ENCODE measurements around the gene CDH24.

The CDH24 gene

DNA sequence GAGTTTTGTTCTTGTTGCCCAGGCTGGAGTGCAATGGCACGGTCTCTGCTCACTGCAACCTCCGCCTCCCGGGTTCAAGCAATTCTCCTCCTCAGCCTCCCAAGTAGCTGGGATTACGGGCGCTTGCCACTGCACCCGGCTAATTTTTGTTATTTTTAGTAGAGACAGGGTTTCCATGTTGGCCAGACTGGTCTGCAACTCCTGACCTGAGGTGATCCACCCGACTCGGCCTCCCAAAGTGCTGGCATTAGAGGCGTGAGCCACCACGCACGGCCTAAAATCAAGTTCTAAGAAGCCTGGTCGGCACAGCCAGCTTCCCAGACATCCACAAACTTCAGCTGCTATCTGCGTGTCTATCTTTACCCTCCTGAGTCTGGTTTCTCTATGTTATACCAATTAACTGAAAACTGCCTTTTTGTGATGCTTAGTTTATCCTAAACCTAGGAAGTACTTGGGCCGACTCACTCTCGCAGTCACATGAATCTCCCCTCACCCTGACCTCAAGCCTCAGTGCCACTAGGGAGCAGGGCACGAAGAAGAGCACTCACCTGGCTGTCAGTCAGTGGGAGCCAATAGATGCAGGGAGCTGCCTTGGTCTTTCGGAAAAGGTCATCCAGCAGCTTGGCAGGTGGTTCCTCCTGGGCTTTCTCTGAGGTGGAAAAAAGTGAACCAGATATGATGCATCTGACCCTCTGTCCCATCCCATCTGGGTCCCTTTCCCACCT is 3.4 kb upstream of the CDH24 start:
- DNase-seq, result no peak

DNA sequence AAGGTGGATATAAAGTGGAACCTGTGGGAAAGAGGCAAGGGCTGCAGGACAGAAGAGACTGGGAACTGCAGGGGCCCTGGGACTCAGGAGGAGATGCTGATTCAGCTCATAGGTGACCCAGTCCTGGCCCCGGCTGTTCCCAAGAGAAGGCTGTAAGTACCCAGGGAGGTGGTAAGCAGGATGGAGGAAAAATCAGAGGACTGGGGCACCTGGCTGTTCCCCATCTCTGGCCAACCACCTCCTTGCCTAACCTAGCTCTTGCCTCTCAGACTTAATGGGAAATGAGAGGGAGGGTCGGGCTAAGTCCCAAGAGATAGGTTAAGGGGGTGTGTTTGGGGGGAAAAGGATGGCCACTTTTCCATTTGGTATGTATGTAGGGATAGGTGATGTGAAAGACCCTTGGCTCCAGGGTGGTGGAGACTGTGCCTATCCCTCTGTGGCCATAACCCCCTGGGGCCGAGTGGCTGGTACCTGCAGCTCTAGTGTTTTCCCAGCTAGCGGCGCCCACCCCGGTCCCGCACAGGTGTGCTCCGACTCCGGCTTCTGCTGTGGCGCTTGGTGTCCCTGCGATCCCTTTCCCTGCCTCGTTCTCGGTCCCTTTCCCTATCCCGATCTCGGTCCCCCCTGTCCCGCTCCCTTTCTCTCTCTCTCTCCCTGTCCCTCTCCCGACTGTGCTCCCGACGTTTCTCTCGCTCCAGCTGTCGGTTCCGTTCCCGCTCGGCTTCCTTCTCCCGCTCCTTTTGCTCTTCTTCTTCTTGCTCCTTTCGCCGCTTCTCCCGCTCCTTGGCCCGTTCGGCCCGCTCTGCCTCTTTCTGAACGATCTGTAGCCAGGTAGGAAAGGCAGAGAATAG is 1.6 kb upstream of the CDH24 start:
- DNase-seq, result no peak

DNA sequence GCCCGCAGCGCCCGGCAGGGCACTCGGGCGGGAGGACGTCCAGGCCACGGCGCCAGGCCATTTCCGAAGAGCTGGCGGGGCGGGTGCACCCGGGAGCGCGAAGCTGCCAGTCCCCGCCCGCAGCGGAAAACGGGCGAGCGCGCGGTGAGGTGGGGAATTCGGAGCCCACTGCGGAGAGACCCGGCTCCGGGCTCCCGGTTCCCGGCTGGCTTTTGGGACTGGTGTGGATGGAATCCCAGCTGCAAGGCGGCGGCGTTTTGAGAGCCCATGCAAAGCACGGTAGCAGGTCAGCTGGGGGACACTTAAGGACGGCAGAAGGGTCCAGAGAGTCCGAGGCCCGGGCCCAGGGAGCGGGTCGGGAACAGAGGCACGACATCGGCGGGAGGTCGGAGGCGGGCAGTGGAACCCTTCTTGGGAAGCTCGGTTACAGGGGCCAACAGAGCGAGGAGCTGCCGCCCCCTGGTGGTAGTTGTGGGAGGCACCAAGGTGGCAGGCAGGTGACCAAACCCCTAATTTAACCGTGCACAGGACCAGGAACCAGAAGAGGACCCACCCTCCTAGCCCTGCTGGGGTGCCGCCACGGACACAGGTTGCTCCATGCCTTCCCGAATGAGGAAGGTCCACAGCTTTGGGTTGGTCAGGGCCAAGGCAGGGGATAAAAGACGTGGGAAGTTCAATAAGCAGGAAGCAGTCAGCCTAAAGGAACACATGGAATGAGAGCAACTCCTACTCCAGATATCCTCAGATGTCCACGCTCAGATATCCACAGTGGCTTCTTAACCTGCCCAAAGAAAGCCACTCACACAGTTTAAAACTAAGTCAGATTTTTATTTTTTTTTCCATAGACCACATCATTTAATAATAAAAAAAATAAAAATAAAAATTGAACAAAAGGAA is 685 bp upstream of the CDH24 start:
- DNase-seq, result peak; percentile 93

DNA sequence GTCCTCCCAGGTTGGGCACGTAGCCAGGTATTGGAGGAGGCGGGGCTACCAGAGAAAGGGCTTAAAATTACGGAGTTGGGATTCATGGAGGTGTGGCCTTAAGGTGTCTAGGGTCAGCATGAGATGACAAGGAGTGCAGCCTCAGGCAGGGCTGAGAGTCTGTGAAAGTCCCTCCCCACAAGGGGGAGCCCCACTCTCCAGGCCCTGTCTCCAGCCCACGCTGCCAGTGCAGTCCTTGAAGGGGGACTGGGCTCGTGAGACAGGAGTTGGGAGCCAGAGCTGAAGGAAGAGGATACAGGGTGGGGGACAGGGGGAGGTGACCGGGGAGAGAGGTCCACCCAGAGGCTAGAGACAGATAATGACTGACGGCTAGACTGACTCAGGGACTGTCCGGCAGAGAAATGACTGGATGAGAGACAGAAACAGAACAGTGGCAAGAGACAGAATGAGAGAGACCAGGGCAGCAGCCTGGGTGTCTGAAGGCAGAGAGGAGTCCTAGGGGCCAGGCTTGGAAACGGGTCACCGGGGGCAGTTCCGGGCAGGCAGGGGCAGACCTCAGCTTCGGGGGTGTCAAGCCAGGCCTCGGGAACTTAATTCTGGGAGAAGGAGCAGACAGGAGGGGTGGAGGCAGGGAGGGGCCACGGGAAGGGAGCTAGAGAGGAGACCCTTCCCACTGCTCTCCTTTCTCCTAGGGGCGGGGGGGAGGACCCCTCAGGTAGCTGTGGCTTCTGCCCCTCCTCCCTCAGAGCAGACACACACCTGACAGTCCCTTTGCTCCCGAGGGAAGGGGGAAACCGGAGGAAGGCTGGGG is 970 bp downstream of the CDH24 start:
- DNase-seq, result peak; percentile 79

DNA sequence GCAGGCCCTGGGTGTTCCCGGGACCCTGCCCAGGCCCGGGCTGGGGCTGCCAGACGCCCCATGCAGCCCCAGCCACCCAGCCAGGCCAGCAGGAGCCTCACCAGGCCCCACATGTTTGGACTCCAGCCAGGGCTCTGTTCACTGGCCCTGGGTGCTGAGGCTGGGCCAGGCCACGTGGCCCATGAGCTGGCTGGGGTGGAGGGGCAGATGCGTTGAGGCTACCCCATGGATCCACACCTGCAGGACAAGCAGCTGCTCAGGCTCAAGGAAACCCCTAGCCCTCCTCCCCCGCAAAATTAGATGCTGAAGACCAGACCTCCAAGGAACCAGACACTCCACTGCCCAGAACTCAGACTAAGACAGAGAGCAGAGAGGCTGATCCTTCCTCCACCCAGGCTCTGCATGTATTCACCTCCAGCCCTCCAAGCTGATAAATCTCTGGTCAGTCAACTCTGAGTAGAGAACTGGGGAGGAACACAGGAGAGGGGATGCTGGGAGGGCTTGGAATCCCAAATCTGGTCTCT is 1.6 kb downstream of the CDH24 start:
- DNase-seq, result no peak

DNA sequence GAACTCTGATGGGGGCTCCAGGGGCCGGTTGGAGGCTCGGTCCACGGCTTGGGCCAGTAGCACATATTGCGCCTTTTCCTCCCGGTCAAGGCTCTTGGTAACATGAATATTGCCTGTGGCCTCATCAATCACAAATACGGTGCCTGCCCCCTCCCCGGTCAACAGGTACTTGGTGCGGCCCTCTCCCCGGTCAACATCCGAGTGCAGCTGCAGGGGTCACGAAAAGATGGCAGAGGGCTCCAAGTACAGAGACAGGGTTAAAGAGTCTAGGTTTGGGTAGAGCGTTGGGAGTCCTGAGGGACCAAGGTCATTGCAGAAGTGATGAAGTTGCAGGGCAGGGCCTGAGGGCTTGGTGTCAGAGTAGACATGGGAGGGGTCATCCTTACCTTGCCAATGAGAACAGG is 2.2 kb downstream of the CDH24 start:
- no peak for DNase-seq

DNA sequence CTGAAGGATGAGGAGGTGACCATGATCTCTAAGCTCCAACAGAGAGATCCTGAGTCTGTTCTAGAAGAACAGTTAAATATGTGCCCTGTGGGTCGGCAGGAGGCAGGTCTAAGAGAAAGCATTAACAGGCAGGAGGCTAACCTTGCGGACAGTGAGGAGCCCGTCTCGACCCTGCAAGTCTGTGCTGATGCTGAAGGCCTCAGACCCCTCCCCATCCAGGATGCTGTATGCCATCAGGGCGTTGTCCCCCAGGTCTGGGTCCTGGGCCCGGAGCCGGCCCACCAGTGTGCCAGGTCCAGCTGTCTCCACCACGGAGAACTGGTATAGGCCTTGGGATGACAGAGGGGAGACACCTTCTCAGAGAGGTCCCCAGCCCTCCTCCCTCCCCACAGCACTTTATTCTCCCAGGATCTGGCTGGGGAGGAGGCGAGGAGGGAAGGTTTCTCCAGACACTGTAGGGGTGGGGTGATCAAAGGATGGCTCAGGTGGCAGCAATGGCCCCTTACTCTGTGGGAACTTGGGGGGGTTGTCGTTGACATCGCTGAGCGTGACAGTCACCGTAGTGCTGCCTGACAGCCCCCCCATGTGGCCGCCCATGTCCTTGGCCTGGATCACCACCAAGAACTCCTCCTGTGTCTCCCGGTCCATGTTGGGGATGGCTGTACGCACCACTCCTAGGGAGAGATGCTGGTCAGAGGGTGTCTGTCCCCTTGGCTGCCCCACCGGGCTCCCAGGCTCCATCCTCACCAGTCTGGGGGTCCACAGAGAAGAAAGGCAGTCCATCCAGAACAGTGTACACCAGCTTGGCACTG is 3.1 kb downstream of the CDH24 start:
- peak; percentile 54 for DNase-seq

DNA sequence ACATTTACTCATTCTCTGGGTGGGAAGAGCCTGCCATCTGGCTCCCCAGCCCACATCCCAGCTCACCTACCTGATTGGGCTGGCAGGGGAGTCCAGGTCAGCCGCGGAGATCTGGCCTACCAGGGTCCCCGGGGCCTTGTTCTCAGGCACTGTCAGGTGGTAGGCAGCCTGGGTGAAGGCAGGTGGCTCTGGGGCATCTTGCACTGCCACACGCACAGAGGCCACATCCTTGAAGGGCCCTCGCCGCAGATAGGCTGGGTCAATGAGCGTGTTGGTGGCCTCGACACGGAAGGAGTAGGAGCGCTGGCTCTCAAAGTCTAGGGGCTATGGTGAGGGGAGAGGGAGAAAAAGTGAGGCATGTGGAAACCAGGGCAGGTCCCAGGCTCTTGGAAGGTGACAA is 3.9 kb downstream of the CDH24 start:
- DNase-seq, result no peak

DNA sequence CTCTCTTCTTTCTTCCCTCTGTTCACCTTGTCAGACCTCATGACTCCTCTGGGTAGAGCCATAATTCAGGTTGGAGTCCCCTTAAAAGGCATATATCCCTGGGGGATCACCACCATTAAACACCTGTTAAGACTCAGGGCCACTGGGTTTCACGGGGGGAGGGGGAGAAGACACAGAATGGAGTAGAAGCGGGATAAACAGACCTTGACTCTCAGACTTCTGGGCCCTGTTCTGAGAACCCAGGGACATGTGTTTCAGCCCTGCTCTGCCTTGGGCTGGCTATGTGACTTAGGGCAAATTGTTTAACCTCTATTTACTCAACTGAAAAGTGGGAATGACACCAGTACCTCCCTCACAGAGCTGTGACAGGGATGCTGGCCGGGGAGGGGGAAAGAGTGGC is 4.6 kb downstream of the CDH24 start:
- no peak for DNase-seq

DNA sequence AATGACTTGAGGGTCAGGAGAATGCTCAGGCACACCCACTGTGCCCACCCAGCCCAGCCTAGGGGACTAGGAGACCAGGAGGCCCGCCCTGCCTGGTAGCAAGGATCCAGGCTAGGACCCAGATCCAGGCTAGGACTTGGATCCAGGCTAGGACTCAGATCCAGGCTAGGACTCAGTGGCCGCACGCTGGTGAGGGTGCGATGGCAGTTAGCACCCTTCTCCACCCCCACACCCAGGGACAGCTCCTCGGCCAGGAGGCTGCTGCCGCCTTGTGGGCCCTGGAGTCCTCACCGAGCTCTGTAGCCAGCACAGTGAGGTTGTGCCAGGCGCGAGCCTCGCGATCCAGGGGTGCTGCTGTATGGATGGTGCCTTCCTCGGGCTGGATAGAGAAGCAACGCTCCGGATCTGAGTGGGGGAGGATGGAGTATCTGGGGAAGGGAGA is 5.1 kb downstream of the CDH24 start:
- no peak for DNase-seq

DNA sequence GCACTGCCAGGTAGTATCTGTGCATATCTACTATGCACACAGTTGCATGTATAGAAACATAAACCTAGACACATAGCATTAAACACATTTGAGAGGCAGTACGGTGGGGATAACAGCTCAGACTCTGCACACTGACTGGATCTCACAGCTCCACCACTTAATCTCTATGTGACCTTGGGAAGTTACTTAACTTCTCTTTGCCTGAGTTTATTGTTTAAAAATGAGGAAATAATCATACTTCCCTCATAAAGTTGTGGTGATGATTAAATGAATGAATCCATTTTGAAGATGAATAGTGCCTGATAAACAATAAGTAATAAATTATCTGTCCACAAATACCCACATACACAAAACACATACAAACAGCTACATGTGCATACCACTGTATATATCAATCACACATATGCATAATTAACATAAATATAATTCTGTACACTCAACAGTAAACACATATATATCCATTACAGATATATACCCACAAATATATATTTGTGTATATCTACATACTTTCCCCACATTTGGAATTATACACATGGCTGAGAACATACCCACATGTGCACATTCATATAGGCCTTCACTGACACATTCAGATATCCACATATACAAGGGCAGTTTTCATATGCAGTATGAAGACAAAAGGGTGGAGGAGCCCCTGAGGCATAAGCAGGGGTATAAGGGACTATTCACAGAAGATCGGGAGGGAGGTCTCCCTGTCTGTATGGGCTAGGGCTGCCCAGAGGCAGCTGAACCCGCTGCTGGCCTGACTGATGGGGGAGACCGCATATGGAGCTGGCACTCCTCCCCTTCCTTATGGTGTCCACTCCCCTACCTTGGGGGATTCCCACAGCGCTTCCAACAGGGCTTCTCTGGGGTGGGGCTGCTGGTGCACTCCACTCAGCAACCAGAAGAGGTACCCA is 5.9 kb downstream of the CDH24 start:
- DNase-seq, result no peak

DNA sequence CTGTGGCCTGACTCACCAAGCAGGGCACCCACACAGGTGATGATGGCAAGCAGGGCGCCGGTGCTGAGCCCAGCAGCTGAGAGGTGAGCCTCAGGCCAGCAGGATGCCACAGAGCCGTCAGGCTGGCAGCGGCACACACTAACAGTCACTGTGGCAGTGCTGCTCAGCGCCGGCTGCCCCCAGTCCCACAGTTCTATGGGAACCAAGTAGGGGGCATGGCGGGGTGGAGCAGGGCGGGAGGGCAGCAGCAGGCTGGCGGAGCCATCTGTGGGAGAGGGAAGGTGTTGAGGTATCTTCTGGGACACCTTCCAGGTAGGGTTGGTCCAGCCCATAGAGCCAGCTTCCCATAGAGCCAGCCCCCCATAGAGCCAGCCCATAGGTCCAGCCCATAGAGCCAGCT is 8.3 kb downstream of the CDH24 start:
- no peak for DNase-seq

DNA sequence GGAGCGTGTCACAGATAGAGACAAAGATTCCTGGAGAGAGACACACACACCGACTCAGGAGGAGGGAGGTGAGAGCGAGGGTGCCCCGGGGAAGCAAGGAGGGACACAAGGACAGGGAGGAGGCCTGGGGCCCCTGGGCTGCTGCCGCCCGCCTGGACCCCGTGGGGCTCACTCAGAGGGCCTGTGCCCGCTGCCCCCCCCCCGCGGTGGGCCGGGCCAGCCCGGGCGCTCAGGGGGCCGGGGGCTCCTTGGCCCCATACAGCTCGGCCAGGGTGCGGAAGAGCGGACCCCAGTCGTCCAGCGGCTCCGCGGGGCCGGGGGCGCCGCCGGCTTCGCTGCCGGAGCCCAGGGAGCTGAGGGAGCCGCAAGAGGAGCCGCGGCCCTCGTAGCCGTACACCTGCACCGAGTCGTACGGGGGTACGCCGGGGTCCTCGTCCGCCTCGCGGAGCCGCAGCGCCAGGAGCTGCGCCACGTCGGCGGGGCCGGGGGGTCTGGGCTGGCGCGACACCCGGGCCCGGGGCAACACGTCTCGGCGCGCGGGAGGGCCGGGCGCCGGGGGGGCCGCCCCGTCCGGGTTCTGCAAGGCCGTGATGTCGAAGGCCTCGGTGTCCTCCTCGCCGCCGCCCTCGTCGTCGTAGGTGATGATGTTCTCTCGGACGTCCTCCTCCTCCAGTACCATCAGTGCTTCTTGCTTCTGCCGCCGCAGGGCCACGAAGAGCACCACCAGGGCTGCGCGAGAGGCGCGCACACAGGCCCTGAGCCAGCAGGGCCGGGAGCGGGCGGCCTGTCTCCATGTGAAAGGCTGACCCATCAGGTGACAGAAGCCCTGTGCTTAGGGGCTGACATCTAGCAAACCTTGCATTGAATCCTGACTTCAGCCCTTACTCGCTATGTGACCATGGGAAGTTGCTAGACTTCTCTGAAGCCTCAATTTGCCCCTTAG is 9.3 kb downstream of the CDH24 start:
- no peak for DNase-seq

DNA sequence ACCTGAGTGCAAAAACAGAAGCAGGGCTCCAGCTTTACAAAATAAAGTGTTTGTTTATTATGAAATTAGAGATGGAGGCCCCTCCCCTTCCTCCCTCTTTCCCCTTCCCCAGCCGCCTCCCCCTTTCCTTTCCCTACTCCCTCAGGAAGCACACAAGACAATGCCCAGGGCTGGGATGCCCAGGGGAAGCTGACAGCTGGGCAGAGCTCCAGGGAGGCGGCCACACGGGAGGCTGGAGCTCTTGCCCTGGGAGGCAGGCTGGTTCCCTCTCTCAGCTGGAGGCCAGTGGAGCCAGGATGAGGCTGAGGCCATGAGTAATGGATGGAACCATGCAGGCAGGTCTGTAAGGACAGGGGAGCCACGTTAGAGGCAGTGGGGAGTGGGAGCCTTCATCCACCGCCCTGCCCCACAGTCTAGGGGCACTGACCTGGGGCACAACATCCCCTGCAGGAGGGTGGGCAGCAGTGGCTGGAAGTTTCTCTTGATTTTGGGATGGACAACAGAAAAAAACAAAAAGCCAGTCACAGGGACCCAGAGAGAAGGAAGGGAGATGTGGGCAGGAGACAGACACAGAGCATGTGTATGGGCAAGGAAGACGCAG is 10.2 kb downstream of the CDH24 start:
- no peak for DNase-seq

DNA sequence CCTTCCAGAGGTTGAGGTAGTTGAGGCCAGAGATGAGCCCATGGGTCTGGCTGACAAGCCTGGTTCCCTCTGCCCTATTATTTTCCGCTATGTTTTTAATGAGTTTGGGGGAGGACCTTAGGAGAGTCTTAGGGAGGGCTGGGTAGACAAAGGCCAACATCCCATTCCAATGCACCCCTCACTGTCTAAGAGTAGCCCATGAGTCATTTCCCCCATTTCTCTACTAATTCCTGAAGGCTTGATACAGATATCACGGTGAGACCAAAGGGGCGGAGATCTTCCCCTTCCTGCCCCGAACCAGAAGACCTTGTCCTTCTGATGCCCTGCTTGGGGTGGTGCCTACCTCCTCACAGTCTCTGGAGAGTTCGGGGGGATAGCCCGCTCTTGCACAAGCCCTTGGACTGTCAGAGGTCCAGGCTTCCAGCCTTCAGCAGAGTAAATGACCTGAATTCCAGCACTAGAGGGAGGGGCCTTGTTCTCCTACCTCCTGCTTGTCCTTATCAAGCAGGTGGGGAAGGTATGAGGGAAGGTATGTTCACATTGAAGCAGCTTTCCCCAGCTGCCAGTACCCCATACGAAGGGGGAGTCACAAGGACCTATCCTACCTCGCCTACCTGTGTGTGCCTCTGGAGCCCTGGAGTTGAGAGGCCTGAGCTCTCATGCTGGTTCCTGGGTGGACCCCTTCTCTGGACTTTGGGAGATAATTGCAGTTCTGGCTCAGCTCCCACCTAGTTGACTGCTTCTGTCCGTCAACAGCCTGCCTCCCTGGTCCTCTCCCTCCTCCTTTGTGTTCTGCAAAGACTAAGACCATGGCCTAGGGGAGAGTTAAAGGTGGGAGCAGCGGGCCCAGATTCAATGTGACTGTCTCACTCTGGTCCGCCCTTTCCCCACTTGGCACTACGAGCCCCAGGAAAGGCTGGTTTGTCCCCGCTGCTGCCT is 11.6 kb downstream of the CDH24 start:
- DNase-seq, result no peak

DNA sequence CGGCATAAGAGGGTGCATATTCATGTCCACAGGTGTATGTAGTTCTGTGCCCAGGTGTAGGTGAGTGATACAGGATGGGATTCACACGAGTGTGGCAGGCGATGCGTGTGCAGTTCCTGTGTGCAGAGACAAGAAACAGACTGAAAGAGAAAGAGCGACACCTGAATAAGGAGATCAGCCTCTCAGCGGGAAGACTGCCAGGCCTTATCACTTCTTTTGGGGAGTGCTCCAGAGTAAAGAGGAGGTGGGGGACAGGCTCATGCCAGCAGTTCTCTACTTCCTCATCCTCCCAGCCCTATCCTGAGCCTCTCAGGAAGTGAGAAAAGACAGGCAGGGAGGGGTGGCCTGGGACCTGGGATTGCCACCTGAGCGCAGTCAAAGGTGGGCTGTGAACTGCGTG is 12.5 kb downstream of the CDH24 start:
- no peak for DNase-seq

DNA sequence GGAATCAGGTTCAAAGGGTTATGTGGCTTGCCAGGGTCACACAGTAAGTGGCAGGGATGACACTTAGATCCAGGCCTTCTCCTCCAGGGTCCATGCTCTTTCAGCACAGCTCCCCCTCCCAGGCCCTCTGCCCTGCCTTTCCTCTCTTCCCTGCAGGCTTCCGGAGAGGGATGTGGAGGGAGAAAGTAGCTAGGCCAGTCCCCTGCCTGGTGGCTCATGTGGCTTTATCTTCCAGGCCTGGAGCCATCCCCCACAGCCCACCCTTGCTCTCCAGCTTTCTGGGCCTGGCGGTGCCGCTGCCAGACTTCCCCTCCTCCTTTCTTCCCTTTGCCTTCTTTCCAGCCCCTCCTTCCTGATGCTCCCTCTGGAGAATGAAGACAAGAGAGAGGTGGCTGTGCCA is 13.6 kb downstream of the CDH24 start:
- DNase-seq, result no peak
